Measurements from ENCODE around the gene ERCC6L. TPM values are rescaled to one million over a fixed set of nuclear protein-coding genes. Genes with fewer than 3 reads are reported as not detected.

ERCC6L gene
- total and polyA plus RNA-seq, 4 donors, result 0.16 to 0.71 (median 0.30) TPM

- H3K9ac ChIP-seq (ENCODE audit: insufficient read depth in 1 of 2, low read length in 2 of 2), result no peak overlapping the region
- no peaks in the 10 kb centered on the region for H3K9me3 ChIP-seq (ENCODE audit: control insufficient read depth in 4 of 4, insufficient read depth in 3 of 4, low read length in 3 of 4)
- DNase-seq (no peak), ATAC-seq (ENCODE audit: insufficient read depth, low FRiP score) (no peak)
- H3K27me3 ChIP-seq (ENCODE audit: control insufficient read depth in 3 of 3, insufficient read depth in 3 of 3, low read length in 2 of 3), result peaks cover 0 to 20% (median 14%) of the 10 kb centered on the region in 3 donors
- no peak overlapping the region for H3K4me3 ChIP-seq
- no peak overlapping the region for H3K27ac ChIP-seq (ENCODE audit: low read depth in 1 of 2, low read length in 1 of 2)
- H3K36me3 ChIP-seq (ENCODE audit: control insufficient read depth in 4 of 4, insufficient read depth in 4 of 4, low read length in 4 of 4), result peaks cover 0 to 6% (median 0%) of the 10 kb centered on the region in 4 donors
- WGBS, 2 donors, result 92 to 97% methylated on average over 2 of the region's 2 CpGs
- peaks cover 0 to 1% (median 0%) of the 10 kb centered on the region in 5 donors for H3K4me1 ChIP-seq (ENCODE audit: control insufficient read depth in 5 of 5, insufficient read depth in 5 of 5, low read length in 5 of 5)
- no peak for TF ChIP-seq CTCF (IDR thresholded peaks at IDR 0.05; ENCODE audit: control extremely low read depth, extremely low read depth)
These were observed 33.1 kb downstream of the ERCC6L start for GRCh38 chrX:72205706-72206105.

- WGBS, 2 donors, result 68 to 93% methylated on average over 6 of the region's 6 CpGs
- H3K4me3 ChIP-seq, result no peak overlapping the region
- H3K27ac ChIP-seq (ENCODE audit: low read depth in 1 of 2, low read length in 1 of 2), result no peak overlapping the region
- ATAC-seq (ENCODE audit: insufficient read depth, low FRiP score) (no peak), DNase-seq (no peak)
- no peak for TF ChIP-seq CTCF (IDR thresholded peaks at IDR 0.05; ENCODE audit: control extremely low read depth, extremely low read depth)
- no peak overlapping the region for H3K9ac ChIP-seq (ENCODE audit: insufficient read depth in 1 of 2, low read length in 2 of 2)
- H3K36me3 ChIP-seq (ENCODE audit: control insufficient read depth in 4 of 4, insufficient read depth in 4 of 4, low read length in 4 of 4), result peaks cover 0 to 12% (median 2%) of the 10 kb centered on the region in 4 donors
- peaks cover 0 to 1% (median 0%) of the 10 kb centered on the region in 5 donors for H3K4me1 ChIP-seq (ENCODE audit: control insufficient read depth in 5 of 5, insufficient read depth in 5 of 5, low read length in 5 of 5)
- peaks cover 0 to 20% (median 10%) of the 10 kb centered on the region in 3 donors for H3K27me3 ChIP-seq (ENCODE audit: control insufficient read depth in 3 of 3, insufficient read depth in 3 of 3, low read length in 2 of 3)
- no peaks in the 10 kb centered on the region for H3K9me3 ChIP-seq (ENCODE audit: control insufficient read depth in 4 of 4, insufficient read depth in 3 of 4, low read length in 3 of 4)
These were observed 35.4 kb downstream of the ERCC6L start for GRCh38 chrX:72203421-72203820.

- H3K9ac ChIP-seq (ENCODE audit: insufficient read depth in 1 of 2, low read length in 2 of 2), result no peak overlapping the region
- H3K27ac ChIP-seq (ENCODE audit: low read depth in 1 of 2, low read length in 1 of 2), result no peak overlapping the region
- ATAC-seq (ENCODE audit: insufficient read depth, low FRiP score) (no peak), DNase-seq (no peak)
- 61 to 93% methylated on average over 4 of the region's 4 CpGs for WGBS, 2 donors
- no peaks in the 10 kb centered on the region for H3K9me3 ChIP-seq (ENCODE audit: control insufficient read depth in 4 of 4, insufficient read depth in 3 of 4, low read length in 3 of 4)
- TF ChIP-seq CTCF (IDR thresholded peaks at IDR 0.05; ENCODE audit: control extremely low read depth, extremely low read depth), result no peak
- H3K27me3 ChIP-seq (ENCODE audit: control insufficient read depth in 3 of 3, insufficient read depth in 3 of 3, low read length in 2 of 3), result peaks cover 0 to 15% (median 10%) of the 10 kb centered on the region in 3 donors
- H3K36me3 ChIP-seq (ENCODE audit: control insufficient read depth in 4 of 4, insufficient read depth in 4 of 4, low read length in 4 of 4), result peaks cover 0 to 12% (median 2%) of the 10 kb centered on the region in 4 donors
- H3K4me3 ChIP-seq, result no peak overlapping the region
- peaks cover 0 to 1% (median 0%) of the 10 kb centered on the region in 5 donors for H3K4me1 ChIP-seq (ENCODE audit: control insufficient read depth in 5 of 5, insufficient read depth in 5 of 5, low read length in 5 of 5)
These were observed 35.9 kb downstream of the ERCC6L start for GRCh38 chrX:72202792-72203401.
